Colonic mucosa (tissue), 4 donors: Measurements from ENCODE around the gene CBX2. TPM values are rescaled to one million over a fixed set of nuclear protein-coding genes. Genes with fewer than 3 reads are reported as not detected.

ENCODE experiments used
- DNase-seq: peaks from one replicate; pipeline ENCODE4 v3.0.0-alpha.2; 2020
- H3K27ac ChIP-seq: fragments of 200-600 bp; one replicate; pipeline ENCODE4 v1.8.0; 2021
- H3K27me3 ChIP-seq: fragments of 200-600 bp; one replicate; pipeline ENCODE4 v1.8.0; 2021
- H3K36me3 ChIP-seq: fragments of 200-600 bp; one replicate; pipeline ENCODE4 v1.8.0; 2021
- H3K4me1 ChIP-seq: fragments of 200-600 bp; one replicate; pipeline ENCODE4 v1.8.0; 2021; ENCODE audit warnings: mild to moderate bottlenecking
- H3K4me3 ChIP-seq: fragments of 200-600 bp; one replicate; pipeline ENCODE4 v1.8.0; 2021
- H3K9ac ChIP-seq, 2 donors: one replicate each; pipeline ENCODE4 v1.7.0; 2013; ENCODE audit warnings: control low read depth in 2 of 2, low read depth in 2 of 2, low read length in 2 of 2
- H3K9me3 ChIP-seq: fragments of 200-600 bp; one replicate; pipeline ENCODE4 v1.8.0; 2021
- intact Hi-C: fragments of 100-400 bp; cut with DNase I; formaldehyde crosslinking; loops from one replicate; pipeline ENCODE4 v1.14.1; 2022
- total RNA-seq, 2 donors: library from RNA; stranded (reverse); fragmentation: NEBNext Ultra II Directional in 1 of 2; extraction: Animal tissue kit (Norgen Biotek cat#: 25700) in 1 of 2; gene quantifications; one replicate each; pipeline ENCODE4 v1.2.1, GENCODE V29; 2021
- TF ChIP-seq, protein P1 (sequence below): fragments of 200-600 bp; IDR thresholded peaks from one replicate; pipeline ENCODE4 v1.8.0; 2022; ENCODE audit warnings: antibody characterized with exemption, mild to moderate bottlenecking
- donor health status: healthy.
- donor health status: DM: no; HTN: no; CAD: no.
- donor health status: DM: no; HTN: no; CAD: no.

The CBX2 gene
- total RNA-seq, 2 donors from 2014 or later, result 2.1 to 4.0 TPM

DNA sequence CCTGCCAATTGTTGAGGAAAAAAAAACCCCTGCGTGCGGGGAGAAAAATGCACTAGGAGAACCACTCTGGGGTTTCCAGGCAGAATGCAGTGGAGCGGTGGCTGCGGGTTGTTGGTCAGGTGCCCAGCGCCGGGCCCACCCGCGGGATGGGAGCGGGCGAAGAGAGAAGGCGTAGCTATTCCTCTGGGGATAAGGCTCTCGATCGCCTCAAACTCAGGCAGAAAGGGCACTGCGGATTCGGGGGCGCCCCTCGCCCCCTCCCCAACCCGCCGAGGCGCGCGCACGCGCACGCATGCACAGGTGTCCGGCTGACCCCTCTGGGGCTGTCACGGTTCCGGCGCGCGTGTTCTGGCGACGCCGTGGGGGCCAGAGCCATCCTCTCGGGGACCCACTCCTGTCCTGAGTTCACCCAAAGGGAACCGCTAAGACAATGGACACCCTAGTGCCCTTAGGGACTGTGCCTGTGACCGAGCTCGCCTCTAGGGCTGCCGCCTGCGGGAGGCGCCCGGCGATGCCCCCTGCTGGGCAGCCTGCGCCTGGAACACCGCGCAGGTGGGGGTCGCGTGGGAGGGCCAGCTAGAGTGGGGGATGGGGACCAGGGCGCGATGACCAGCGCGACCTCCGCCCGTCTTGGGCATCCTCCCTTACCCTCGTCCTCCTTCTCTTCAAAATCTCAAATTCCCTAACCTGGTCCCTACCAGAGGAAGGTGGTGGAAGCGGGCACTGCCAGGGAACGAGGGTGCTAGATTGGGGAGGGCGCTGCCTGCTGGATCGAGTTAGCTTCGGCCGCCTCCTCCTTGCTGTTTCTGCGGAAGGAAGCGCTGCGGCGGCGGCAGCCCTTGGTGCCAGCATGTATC is 33.3 kb downstream of the CBX2 start:
- DNase-seq, result no peak
- no peak overlapping the region for H3K4me3 ChIP-seq

DNA sequence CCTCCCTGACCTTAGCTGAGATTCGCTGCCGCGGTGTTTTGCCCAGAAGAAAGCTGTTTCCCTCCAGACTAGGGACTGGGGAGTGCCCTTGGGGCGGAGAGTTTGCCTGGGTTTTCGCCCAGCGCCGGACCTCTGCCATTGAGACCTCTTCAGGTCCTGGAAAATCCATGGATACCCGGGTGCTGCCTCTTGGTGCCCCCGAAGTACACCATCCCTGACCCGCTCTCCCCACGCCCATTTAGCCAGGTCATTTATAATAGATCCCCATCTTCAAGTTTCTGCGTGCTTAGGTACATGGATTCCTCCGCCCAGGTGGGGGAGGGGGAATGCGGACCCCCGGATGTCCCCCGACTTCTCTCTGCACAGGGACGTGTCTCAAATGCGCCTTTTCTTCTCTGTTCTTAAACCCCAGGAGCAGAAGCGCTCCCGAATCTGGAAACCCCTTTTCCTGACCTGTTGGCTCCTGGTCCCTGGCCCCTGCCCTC is 34.0 kb downstream of the CBX2 start:
- no peak overlapping the region for H3K27ac ChIP-seq
- peaks cover 81% of the 10 kb centered on the region for H3K27me3 ChIP-seq
- H3K4me3 ChIP-seq, result no peak overlapping the region
- peaks cover 34% of the 10 kb centered on the region for H3K4me1 ChIP-seq
- no peak overlapping the region for H3K9ac ChIP-seq
- intact Hi-C loops, result no loop called here
- H3K9me3 ChIP-seq, result no peaks in the 10 kb centered on the region
- H3K36me3 ChIP-seq, result no peaks in the 10 kb centered on the region
- TF ChIP-seq, protein P1, sequence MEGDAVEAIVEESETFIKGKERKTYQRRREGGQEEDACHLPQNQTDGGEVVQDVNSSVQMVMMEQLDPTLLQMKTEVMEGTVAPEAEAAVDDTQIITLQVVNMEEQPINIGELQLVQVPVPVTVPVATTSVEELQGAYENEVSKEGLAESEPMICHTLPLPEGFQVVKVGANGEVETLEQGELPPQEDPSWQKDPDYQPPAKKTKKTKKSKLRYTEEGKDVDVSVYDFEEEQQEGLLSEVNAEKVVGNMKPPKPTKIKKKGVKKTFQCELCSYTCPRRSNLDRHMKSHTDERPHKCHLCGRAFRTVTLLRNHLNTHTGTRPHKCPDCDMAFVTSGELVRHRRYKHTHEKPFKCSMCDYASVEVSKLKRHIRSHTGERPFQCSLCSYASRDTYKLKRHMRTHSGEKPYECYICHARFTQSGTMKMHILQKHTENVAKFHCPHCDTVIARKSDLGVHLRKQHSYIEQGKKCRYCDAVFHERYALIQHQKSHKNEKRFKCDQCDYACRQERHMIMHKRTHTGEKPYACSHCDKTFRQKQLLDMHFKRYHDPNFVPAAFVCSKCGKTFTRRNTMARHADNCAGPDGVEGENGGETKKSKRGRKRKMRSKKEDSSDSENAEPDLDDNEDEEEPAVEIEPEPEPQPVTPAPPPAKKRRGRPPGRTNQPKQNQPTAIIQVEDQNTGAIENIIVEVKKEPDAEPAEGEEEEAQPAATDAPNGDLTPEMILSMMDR, result no peak
- no peak for DNase-seq

More for the DNA sequence above, 33.3 kb downstream of the CBX2 start:
- Histone ChIP-seq H3K9me3 (no peaks in the 10 kb centered on the region), H3K36me3 (no peaks in the 10 kb centered on the region), H3K27ac (no peak overlapping the region), H3K4me1 (peaks cover 34% of the 10 kb centered on the region), H3K9ac (peak overlapping the region in 1 of 2 donors; percentile 14), H3K27me3 (peaks cover 81% of the 10 kb centered on the region)
- intact Hi-C loops, result no loop called here
- TF ChIP-seq, protein P1, result peak; percentile 43

DNA sequence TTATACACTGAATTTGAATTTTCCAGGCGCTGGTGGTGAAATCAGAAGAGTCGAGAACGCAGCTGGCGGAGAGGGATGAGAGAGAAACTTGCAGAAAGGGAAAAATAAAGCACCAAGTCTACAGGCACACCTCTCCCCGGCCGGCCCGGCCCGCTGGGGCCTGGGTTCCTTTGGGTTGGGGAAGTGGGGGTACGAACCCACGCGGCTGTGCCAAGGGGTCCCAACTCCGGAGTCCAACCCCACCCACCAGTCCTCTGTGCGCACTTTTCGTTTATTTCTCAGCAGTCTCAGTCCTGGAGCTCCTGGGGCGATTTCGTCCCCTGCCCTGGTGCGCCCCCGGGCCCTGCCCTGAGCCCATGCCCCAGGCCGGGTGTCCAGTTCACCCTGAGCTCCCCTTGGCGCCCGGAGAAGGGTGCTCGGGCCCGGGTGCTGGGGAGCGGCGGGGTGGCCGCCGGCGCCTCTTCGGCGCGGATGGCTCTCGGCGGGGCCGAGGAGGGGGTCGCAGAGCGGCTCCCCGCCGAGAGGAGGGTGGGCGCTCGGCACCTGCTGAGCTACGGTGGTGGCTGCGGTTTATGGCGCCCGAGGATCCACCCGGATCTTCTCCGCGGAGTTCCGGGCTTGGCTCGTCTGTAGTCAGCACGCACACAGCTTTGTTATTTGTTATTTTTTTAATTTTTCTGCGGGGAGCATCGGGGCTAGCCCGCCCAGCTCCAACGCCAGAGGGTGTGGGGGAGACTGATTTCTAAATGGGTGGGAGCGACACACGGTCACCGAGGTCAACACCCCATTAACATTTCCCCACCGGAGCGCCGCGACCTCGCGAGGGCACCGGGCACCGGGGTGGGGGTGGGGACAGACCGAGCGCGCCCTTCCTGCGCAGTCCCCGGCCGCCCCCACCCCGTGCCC is 34.7 kb downstream of the CBX2 start:
- Histone ChIP-seq H3K36me3 (no peaks in the 10 kb centered on the region), H3K9me3 (no peaks in the 10 kb centered on the region), H3K27ac (no peak overlapping the region), H3K4me1 (peaks cover 34% of the 10 kb centered on the region), H3K9ac (no peak overlapping the region), H3K4me3 (no peak overlapping the region), H3K27me3 (peaks cover 82% of the 10 kb centered on the region)
- DNase-seq, result no peak
- TF ChIP-seq, protein P1, result no peak
- intact Hi-C loops, result no loop called here

DNA sequence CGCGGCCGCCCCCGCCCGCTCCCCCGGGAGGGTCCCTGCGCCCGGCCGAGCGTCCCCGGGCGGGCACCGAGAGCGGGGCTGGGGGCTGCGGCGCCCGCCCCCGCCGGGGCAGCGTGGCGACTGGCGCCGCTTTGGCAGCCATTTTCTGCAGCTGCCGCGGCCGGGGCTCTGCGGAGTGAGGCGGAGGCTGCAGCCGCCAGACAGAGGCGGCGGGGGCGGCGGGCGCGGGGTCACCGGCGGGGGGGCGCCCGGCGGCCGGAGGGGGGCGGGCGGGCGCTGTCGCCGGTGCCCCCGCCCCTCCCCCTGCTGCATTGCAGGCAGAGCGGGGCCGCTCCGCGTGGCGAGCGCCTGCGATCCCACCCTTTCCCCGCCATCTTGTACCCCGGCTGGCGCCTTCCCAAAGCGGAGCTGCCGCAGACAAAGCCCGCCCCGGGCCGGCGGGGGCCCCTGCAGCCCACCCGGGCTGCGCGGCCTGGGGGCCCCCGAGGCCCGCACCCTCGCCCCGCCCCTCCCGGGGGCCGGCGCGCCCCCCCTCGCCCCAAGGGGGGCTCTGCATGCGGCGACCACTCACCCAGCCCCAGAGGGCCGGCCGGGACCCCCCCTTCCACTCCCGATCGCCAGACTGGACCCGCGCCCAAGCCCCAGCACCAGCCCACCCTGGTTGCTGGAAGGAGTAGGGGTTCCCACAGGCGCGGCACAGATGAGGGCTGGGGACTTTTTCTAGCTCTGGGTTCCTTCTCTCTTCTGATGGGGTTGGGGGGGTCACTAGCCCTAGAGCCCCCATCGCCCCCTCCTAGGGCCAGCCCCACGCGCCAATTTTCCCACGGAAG is 35.6 kb downstream of the CBX2 start:
- Histone ChIP-seq H3K36me3 (no peaks in the 10 kb centered on the region), H3K4me1 (peaks cover 34% of the 10 kb centered on the region), H3K27me3 (peaks cover 73% of the 10 kb centered on the region), H3K9ac (peak overlapping the region in 1 of 2 donors; percentile 2), H3K9me3 (no peaks in the 10 kb centered on the region), H3K4me3 (no peak overlapping the region), H3K27ac (no peak overlapping the region)
- intact Hi-C loops, result no loop called here
- TF ChIP-seq, protein P1, result no peak
- DNase-seq, result no peak
